ENCODE results near the gene SIAH1.

Gene SIAH1

GRCh38 chr16:48392407-48392806 is 7.2 kb upstream of the SIAH1 start:
- Histone ChIP-seq H3F3A (ENCODE audit: insufficient read depth) (no peaks in the 10 kb centered on the region), H3K79me2 (ENCODE audit: insufficient read depth, low read length) (no peaks in the 10 kb centered on the region), H3K36me3 (ENCODE audit: low read length) (no peaks in the 10 kb centered on the region), H3K4me3 (ENCODE audit: insufficient read depth, low read length, poor library complexity, severe bottlenecking) (no peak overlapping the region), H4K20me1 (ENCODE audit: low read depth, low read length) (no peaks in the 10 kb centered on the region), H3K9me3 (ENCODE audit: insufficient read depth, low read length) (no peaks in the 10 kb centered on the region), H2AFZ (ENCODE audit: low read depth, low read length, severe bottlenecking) (no peak overlapping the region), H3K4me2 (ENCODE audit: low read depth, low read length, poor library complexity, severe bottlenecking) (no peak overlapping the region), H3K9me2 (replicated peaks; ENCODE audit: insufficient read depth, low read length) (no peaks in the 10 kb centered on the region), H3K27me3 (ENCODE audit: low read length) (no peaks in the 10 kb centered on the region), H3K9ac (ENCODE audit: low read length) (no peak overlapping the region), H3K27ac (ENCODE audit: low read depth, low read length) (no peak overlapping the region)
- TF ChIP-seq EZH2phosphoT487 (conservative IDR thresholded peaks at IDR 0.05; ENCODE audit: low read length): no peak
- TF ChIP-seq CTCF (IDR thresholded peaks at IDR 0.05; ENCODE audit: insufficient read depth, low read length, poor library complexity, severe bottlenecking): no peak

- Histone ChIP-seq H3F3A (ENCODE audit: insufficient read depth) (no peaks in the 10 kb centered on the region; the same call in 1 of the 2 replicates), H4K20me1 (ENCODE audit: low read depth, low read length) (peaks cover 21% of the 10 kb centered on the region), H3K4me3 (ENCODE audit: insufficient read depth, low read length, poor library complexity, severe bottlenecking) (no peak overlapping the region), H3K9me3 (ENCODE audit: insufficient read depth, low read length) (no peaks in the 10 kb centered on the region), H3K9ac (ENCODE audit: low read length) (no peak overlapping the region), H3K27me3 (ENCODE audit: low read length) (no peaks in the 10 kb centered on the region), H2AFZ (ENCODE audit: low read depth, low read length, severe bottlenecking) (no peak overlapping the region), H3K36me3 (ENCODE audit: low read length) (no peaks in the 10 kb centered on the region), H3K9me2 (replicated peaks; ENCODE audit: insufficient read depth, low read length) (no peaks in the 10 kb centered on the region), H3K4me2 (ENCODE audit: low read depth, low read length, poor library complexity, severe bottlenecking) (no peak overlapping the region), H3K79me2 (ENCODE audit: insufficient read depth, low read length) (peaks cover 28% of the 10 kb centered on the region), H3K27ac (ENCODE audit: low read depth, low read length) (no peak overlapping the region)
- TF ChIP-seq CTCF (IDR thresholded peaks at IDR 0.05; ENCODE audit: insufficient read depth, low read length, poor library complexity, severe bottlenecking) (no peak), EZH2phosphoT487 (conservative IDR thresholded peaks at IDR 0.05; ENCODE audit: low read length) (no peak)
Observed at GRCh38 chr16:48386559-48387312, 1.5 kb upstream of the SIAH1 start.

GRCh38 chr16:48384520-48385252 is 527 bp downstream of the SIAH1 start:
- Histone ChIP-seq H2AFZ (ENCODE audit: low read depth, low read length, severe bottlenecking) (no peak overlapping the region), H3F3A (ENCODE audit: insufficient read depth) (no peaks in the 10 kb centered on the region; the same call in 1 of the 2 replicates), H3K27ac (ENCODE audit: low read depth, low read length) (peak overlapping the region; percentile 72), H3K27me3 (ENCODE audit: low read length) (no peaks in the 10 kb centered on the region), H3K4me2 (ENCODE audit: low read depth, low read length, poor library complexity, severe bottlenecking) (peak overlapping the region; percentile 92), H3K9ac (ENCODE audit: low read length) (peak overlapping the region; percentile 98), H3K9me2 (replicated peaks; ENCODE audit: insufficient read depth, low read length) (no peaks in the 10 kb centered on the region), H3K36me3 (ENCODE audit: low read length) (no peaks in the 10 kb centered on the region), H3K9me3 (ENCODE audit: insufficient read depth, low read length) (no peaks in the 10 kb centered on the region), H3K4me3 (ENCODE audit: insufficient read depth, low read length, poor library complexity, severe bottlenecking) (peak overlapping the region; percentile 76), H3K79me2 (ENCODE audit: insufficient read depth, low read length) (peaks cover 48% of the 10 kb centered on the region), H4K20me1 (ENCODE audit: low read depth, low read length) (peaks cover 38% of the 10 kb centered on the region)
- TF ChIP-seq CTCF (IDR thresholded peaks at IDR 0.05; ENCODE audit: insufficient read depth, low read length, poor library complexity, severe bottlenecking) (no peak), EZH2phosphoT487 (conservative IDR thresholded peaks at IDR 0.05; ENCODE audit: low read length) (no peak)
